Hepatocyte (in vitro differentiated cells): ENCODE results near the gene ZNF282.

Experiments used
- EZH2 ChIP-seq: fragments of 200-600 bp; sonication (generic); IDR thresholded peaks from 2 replicates; pipeline ENCODE4 v1.6.1; 2016; ENCODE audit warnings: antibody characterized with exemption, mild to moderate bottlenecking, borderline replicate concordance
- EZH2phosphoT487 ChIP-seq: fragments of 200-600 bp; sonication (generic); IDR thresholded peaks from one replicate; pipeline ENCODE4 v1.6.1; 2018; ENCODE audit warnings: antibody characterized with exemption, mild to moderate bottlenecking, low read depth, moderate library complexity; ENCODE audit not compliant: unreplicated experiment, severe bottlenecking
- TF ChIP-seq, protein P1 (sequence below): fragments of 200-600 bp; sonication (generic); IDR thresholded peaks from 2 replicates; pipeline ENCODE4 v1.5.1; 2016; ENCODE audit warnings: antibody characterized with exemption, mild to moderate bottlenecking; ENCODE audit not compliant: poor library complexity

DNA sequence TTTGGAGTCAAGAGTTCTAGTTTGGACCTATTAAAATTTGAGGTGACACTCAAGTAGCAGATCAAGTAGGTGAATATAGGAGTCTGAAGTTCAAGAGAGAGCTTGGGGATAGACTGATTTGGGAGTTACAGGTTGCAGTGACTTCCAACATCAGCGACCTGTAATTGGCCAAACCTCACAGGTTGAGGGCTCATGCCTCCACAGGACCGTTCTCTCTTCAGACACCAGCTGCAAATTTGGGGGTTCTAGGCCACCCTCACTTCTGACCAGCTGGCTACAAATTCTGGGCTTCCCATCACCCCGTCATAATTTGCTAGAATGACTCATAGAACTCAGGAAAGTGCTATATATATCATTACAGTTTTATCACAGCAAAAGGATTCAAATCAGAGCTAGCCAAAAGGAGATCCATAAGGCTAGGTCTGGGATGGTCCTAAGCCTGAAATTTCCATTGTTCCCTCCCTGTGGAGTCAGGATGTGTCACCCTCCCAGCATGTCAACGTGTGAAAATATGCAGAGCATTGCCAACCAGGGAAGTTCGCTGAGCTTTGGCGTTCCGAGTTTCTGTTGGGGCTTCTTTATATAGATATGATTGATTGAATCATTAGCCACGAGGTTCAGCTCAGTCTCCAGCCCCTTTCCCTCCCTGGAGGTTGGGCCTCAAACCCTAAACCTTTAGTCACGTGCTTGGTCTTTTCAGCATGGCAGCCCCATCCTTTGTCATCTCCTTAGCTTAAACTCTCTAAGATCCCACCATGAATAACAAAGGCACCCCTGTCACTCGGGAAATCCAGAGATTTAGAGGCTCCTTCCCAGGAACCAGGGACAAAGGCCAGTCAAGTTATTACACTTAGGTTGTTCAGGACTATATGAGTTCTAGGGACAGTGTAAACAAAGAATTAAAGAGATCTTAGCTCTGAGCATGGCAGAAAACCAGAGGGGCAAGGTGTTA is 23.4 kb downstream of the ZNF282 start:
- TF ChIP-seq, protein P1, sequence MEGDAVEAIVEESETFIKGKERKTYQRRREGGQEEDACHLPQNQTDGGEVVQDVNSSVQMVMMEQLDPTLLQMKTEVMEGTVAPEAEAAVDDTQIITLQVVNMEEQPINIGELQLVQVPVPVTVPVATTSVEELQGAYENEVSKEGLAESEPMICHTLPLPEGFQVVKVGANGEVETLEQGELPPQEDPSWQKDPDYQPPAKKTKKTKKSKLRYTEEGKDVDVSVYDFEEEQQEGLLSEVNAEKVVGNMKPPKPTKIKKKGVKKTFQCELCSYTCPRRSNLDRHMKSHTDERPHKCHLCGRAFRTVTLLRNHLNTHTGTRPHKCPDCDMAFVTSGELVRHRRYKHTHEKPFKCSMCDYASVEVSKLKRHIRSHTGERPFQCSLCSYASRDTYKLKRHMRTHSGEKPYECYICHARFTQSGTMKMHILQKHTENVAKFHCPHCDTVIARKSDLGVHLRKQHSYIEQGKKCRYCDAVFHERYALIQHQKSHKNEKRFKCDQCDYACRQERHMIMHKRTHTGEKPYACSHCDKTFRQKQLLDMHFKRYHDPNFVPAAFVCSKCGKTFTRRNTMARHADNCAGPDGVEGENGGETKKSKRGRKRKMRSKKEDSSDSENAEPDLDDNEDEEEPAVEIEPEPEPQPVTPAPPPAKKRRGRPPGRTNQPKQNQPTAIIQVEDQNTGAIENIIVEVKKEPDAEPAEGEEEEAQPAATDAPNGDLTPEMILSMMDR = no peak
- TF ChIP-seq EZH2 (no peak), EZH2phosphoT487 (no peak)
